PC-9 (cell line): ENCODE data around the gene FAXDC2.

Experiments used
- EZH2 ChIP-seq: fragments of 200-600 bp; sonication (generic); IDR thresholded peaks from 2 replicates; pipeline ENCODE4 v1.8.0; 2017; ENCODE audit warnings: antibody characterized with exemption, low read depth
- TF ChIP-seq, protein P1 (sequence below): fragments of 200-600 bp; sonication (generic); conservative IDR thresholded peaks from 2 replicates; pipeline ENCODE4 v1.6.1; 2017; ENCODE audit warnings: mixed run types, antibody characterized with exemption, mild to moderate bottlenecking, moderate library complexity

- no peak for TF ChIP-seq EZH2
- TF ChIP-seq, protein P1, sequence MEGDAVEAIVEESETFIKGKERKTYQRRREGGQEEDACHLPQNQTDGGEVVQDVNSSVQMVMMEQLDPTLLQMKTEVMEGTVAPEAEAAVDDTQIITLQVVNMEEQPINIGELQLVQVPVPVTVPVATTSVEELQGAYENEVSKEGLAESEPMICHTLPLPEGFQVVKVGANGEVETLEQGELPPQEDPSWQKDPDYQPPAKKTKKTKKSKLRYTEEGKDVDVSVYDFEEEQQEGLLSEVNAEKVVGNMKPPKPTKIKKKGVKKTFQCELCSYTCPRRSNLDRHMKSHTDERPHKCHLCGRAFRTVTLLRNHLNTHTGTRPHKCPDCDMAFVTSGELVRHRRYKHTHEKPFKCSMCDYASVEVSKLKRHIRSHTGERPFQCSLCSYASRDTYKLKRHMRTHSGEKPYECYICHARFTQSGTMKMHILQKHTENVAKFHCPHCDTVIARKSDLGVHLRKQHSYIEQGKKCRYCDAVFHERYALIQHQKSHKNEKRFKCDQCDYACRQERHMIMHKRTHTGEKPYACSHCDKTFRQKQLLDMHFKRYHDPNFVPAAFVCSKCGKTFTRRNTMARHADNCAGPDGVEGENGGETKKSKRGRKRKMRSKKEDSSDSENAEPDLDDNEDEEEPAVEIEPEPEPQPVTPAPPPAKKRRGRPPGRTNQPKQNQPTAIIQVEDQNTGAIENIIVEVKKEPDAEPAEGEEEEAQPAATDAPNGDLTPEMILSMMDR: no peak
Measured at GRCh38 chr5:154898210-154898609, 47.8 kb upstream of the FAXDC2 start.
